ENCODE results near the gene C16orf96.

The C16orf96 gene

DNA sequence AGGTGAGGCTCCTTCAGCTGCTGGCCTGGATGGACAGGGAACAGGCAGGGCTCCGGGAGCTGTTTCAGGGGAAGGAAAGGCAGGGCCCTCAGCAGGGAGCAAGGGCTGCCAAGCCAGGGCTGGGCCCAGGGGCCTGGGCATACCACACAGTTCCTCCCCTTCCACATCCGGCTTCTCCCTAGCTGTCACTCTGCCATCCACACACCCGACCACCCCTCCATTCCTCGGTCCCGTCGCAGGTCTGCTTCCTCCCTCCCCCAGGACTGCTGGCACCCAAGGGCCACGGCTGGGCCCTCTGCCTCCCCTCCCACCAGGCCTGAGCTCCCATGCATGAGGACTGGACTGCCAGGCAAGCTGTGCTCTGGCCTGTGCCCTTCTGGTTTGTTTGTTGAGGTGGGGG, 41.5 kb upstream of the C16orf96 start:
- no peaks in the 10 kb centered on the region for H3K27me3 ChIP-seq (ENCODE audit: control insufficient read depth, insufficient read depth, low read length)
- no peaks in the 10 kb centered on the region for H3K4me1 ChIP-seq (ENCODE audit: control insufficient read depth, low read depth, low read length)
- peaks cover 19% of the 10 kb centered on the region for H3K36me3 ChIP-seq (ENCODE audit: control insufficient read depth, low read depth, low read length)
- no peaks in the 10 kb centered on the region for H3K9me3 ChIP-seq (ENCODE audit: control insufficient read depth, low read depth, low read length)
- no peak overlapping the region for H3K27ac ChIP-seq (ENCODE audit: low read length)
- no peak overlapping the region for H3K9ac ChIP-seq (ENCODE audit: low read length)
- no peak overlapping the region for H3K4me3 ChIP-seq (ENCODE audit: low read length)

DNA sequence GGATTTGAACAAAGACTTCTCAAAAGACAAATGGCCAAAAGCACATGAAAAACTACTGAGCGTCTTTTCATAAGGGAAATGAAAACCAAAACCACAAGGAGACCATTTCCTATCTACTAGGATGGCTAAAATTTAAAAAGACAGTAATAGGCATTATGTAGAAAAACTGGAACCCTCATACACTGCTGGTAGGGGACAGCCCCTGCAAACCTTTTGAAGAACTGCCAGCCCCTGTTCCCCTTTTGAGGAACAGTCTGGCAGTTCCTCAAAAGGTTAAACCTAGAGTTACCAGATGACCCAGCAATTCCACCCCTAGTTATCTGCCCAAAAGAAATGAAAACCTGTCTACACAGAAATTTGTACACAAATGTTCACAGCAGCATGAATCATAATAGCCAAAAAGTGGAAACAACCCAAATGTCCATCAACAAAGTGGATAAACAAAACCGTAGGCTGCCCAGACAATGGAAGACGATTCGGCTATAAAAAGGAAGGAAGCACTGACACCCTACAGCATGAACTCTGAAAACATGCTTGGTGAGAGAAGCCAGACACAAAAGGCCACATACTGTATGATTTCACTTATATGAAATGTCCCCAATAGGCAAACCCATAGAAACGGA, 40.4 kb upstream of the C16orf96 start:
- Histone ChIP-seq H3K4me3 (ENCODE audit: low read length) (no peak overlapping the region), H3K9me3 (ENCODE audit: control insufficient read depth, low read depth, low read length) (no peaks in the 10 kb centered on the region), H3K36me3 (ENCODE audit: control insufficient read depth, low read depth, low read length) (peaks cover 13% of the 10 kb centered on the region), H3K27me3 (ENCODE audit: control insufficient read depth, insufficient read depth, low read length) (no peaks in the 10 kb centered on the region), H3K9ac (ENCODE audit: low read length) (no peak overlapping the region), H3K27ac (ENCODE audit: low read length) (no peak overlapping the region), H3K4me1 (ENCODE audit: control insufficient read depth, low read depth, low read length) (no peaks in the 10 kb centered on the region)

GRCh38 chr16:4517812-4518680, 38.1 kb upstream of the C16orf96 start:
- Histone ChIP-seq H3K4me1 (ENCODE audit: control insufficient read depth, low read depth, low read length) (peaks cover 13% of the 10 kb centered on the region), H3K36me3 (ENCODE audit: control insufficient read depth, low read depth, low read length) (peaks cover 4% of the 10 kb centered on the region), H3K9me3 (ENCODE audit: control insufficient read depth, low read depth, low read length) (no peaks in the 10 kb centered on the region), H3K27me3 (ENCODE audit: control insufficient read depth, insufficient read depth, low read length) (no peaks in the 10 kb centered on the region), H3K4me3 (ENCODE audit: low read length) (no peak overlapping the region), H3K9ac (ENCODE audit: low read length) (no peak overlapping the region), H3K27ac (ENCODE audit: low read length) (no peak overlapping the region)

DNA sequence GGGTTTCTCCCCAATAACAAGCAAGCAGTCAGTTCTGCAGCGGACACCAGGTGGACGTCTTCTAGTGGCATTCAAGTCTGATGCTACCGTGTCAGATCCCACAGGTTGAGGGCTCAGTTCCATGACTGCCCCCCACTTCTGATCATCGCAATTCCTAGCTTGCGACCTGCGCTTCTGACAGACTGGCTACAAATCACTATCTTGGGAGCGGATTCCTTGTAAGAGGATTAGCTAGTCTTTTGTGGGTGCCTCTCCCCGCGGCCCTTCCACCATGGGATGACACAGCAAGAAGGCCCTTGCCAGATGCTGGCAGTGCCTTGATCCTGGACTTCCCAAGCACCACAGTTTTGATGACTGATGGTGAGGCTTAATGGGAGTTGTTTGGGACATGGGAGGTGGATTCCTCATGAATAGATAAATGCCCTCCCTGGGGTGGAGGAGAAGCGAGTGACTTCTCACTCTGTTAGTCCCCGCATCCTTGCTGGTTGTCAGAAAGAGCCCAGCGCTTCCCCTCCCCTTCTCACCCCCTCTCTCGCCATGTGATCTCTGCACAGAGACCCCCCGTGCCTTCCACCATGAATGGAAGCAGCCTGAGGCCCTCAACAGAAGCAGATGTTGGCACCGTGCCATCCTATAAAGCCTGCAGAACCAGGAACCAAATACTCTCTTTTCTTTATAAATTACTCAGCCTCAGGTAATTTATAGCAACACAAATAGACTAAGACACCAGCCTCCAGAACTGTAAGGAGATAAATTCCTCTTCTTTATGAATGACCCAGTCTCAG, 36.7 kb upstream of the C16orf96 start:
- no peak overlapping the region for H3K27ac ChIP-seq (ENCODE audit: low read length)
- H3K9ac ChIP-seq (ENCODE audit: low read length): no peak overlapping the region
- no peaks in the 10 kb centered on the region for H3K27me3 ChIP-seq (ENCODE audit: control insufficient read depth, insufficient read depth, low read length)
- H3K36me3 ChIP-seq (ENCODE audit: control insufficient read depth, low read depth, low read length): no peaks in the 10 kb centered on the region
- no peaks in the 10 kb centered on the region for H3K9me3 ChIP-seq (ENCODE audit: control insufficient read depth, low read depth, low read length)
- no peak overlapping the region for H3K4me3 ChIP-seq (ENCODE audit: low read length)
- peaks cover 18% of the 10 kb centered on the region for H3K4me1 ChIP-seq (ENCODE audit: control insufficient read depth, low read depth, low read length)

DNA sequence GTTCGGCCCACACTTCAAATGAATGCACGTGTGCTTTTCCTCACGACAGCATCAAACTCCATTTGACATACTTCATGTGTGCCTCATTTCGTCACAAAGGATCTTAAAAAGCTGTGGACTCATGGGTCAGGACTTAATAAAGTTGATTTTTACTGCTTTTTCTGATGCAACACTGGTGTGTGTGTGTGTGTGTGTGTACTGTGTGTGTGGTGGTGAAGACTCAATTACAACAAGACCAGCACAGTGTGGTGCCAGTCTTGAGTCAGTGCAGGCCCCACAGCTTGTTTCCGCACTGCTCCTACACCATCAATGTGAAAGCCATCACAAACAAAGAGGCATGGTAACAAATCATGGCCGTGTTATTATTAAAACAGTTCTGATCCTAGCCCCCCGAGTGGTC, 35.2 kb upstream of the C16orf96 start:
- H3K4me3 ChIP-seq (ENCODE audit: low read length): no peak overlapping the region
- H3K9ac ChIP-seq (ENCODE audit: low read length): no peak overlapping the region
- H3K36me3 ChIP-seq (ENCODE audit: control insufficient read depth, low read depth, low read length): no peaks in the 10 kb centered on the region
- H3K27ac ChIP-seq (ENCODE audit: low read length): no peak overlapping the region
- no peaks in the 10 kb centered on the region for H3K9me3 ChIP-seq (ENCODE audit: control insufficient read depth, low read depth, low read length)
- no peaks in the 10 kb centered on the region for H3K27me3 ChIP-seq (ENCODE audit: control insufficient read depth, insufficient read depth, low read length)
- peaks cover 18% of the 10 kb centered on the region for H3K4me1 ChIP-seq (ENCODE audit: control insufficient read depth, low read depth, low read length)

GRCh38 chr16:4522051-4522581, 34.0 kb upstream of the C16orf96 start:
- Histone ChIP-seq H3K36me3 (ENCODE audit: control insufficient read depth, low read depth, low read length) (no peaks in the 10 kb centered on the region), H3K9me3 (ENCODE audit: control insufficient read depth, low read depth, low read length) (no peaks in the 10 kb centered on the region), H3K27ac (ENCODE audit: low read length) (no peak overlapping the region), H3K27me3 (ENCODE audit: control insufficient read depth, insufficient read depth, low read length) (no peaks in the 10 kb centered on the region), H3K4me1 (ENCODE audit: control insufficient read depth, low read depth, low read length) (peaks cover 18% of the 10 kb centered on the region), H3K9ac (ENCODE audit: low read length) (no peak overlapping the region), H3K4me3 (ENCODE audit: low read length) (no peak overlapping the region)

DNA sequence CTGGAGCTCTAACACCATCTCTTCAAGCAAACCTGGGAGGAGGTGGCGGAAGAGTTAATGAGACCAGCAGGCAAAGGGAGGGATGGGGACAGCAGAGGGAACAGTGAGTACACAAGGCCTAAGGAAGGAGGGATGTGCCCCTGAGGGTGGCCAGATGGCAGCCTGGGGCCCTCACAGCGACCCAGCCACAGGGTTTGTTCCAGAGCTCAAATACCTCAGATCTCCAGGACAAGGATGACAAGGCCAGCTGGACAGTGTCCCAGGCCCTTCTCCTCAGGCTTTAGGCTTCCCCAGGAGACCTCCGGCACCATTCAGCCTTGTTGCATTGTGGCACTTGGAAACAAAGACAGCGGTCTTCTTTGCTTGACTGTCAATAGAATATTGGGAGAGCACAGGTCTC, 32.5 kb upstream of the C16orf96 start:
- H3K36me3 ChIP-seq (ENCODE audit: control insufficient read depth, low read depth, low read length): no peaks in the 10 kb centered on the region
- H3K9ac ChIP-seq (ENCODE audit: low read length): no peak overlapping the region
- peaks cover 18% of the 10 kb centered on the region for H3K4me1 ChIP-seq (ENCODE audit: control insufficient read depth, low read depth, low read length)
- H3K27me3 ChIP-seq (ENCODE audit: control insufficient read depth, insufficient read depth, low read length): no peaks in the 10 kb centered on the region
- H3K27ac ChIP-seq (ENCODE audit: low read length): no peak overlapping the region
- H3K4me3 ChIP-seq (ENCODE audit: low read length): no peak overlapping the region
- no peaks in the 10 kb centered on the region for H3K9me3 ChIP-seq (ENCODE audit: control insufficient read depth, low read depth, low read length)

- H3K4me1 ChIP-seq (ENCODE audit: control insufficient read depth, low read depth, low read length): peaks cover 26% of the 10 kb centered on the region
- H3K36me3 ChIP-seq (ENCODE audit: control insufficient read depth, low read depth, low read length): no peaks in the 10 kb centered on the region
- no peak overlapping the region for H3K9ac ChIP-seq (ENCODE audit: low read length)
- H3K27me3 ChIP-seq (ENCODE audit: control insufficient read depth, insufficient read depth, low read length): no peaks in the 10 kb centered on the region
- H3K4me3 ChIP-seq (ENCODE audit: low read length): no peak overlapping the region
- H3K9me3 ChIP-seq (ENCODE audit: control insufficient read depth, low read depth, low read length): no peaks in the 10 kb centered on the region
- H3K27ac ChIP-seq (ENCODE audit: low read length): no peak overlapping the region
Observed at GRCh38 chr16:4524571-4524970, 31.6 kb upstream of the C16orf96 start.

DNA sequence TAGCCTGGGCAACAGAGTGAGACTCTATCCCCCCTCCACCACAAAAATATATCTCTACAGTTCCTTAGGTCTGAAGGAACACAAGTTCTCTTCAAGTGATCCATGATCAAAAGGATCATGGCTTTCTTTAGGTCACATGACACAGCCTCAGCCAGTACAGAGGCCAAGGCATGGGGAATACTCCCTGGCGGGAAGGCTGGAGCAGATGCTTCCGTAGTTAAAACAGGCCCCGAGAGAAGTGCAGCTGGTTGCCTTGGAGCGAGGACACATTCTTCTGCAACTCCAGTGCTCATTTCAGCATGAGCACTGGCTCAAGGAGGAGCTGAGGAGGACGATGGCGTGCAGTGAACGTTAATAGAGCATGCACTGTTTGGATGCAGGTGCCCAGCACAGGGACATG, 31.1 kb upstream of the C16orf96 start:
- H3K27ac ChIP-seq (ENCODE audit: low read length): no peak overlapping the region
- H3K4me3 ChIP-seq (ENCODE audit: low read length): no peak overlapping the region
- peaks cover 31% of the 10 kb centered on the region for H3K4me1 ChIP-seq (ENCODE audit: control insufficient read depth, low read depth, low read length)
- no peak overlapping the region for H3K9ac ChIP-seq (ENCODE audit: low read length)
- H3K9me3 ChIP-seq (ENCODE audit: control insufficient read depth, low read depth, low read length): no peaks in the 10 kb centered on the region
- no peaks in the 10 kb centered on the region for H3K36me3 ChIP-seq (ENCODE audit: control insufficient read depth, low read depth, low read length)
- no peaks in the 10 kb centered on the region for H3K27me3 ChIP-seq (ENCODE audit: control insufficient read depth, insufficient read depth, low read length)

DNA sequence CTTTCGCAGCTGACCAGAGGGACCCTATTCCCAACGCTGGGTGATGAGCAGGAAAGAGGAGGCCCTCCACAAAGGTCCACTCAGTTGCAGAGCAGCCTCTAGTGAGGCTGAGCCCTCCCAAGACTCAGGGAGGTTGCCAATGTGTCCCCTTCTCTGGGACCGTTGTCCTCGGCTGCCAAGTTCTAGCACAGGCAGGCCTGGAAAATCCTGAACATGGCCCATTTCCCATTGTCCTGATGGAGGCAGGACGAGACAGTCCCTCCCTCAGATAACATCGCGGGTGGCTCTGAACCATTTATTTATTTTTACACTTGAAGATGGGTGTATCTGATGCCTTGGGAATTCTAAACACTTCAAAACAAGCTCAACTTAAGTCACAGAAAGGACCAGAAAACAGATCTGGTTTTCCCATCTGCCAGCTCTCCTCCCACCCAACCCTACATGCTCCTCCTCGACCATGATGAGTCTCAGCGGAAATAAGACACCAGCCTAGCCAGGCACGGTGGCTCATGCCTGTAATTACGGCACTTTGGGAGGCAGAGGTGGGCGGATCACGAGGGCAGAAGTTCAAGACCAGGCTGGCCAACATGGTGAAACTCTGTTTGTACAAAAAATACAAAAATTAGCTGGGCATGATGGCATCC, 30.4 kb upstream of the C16orf96 start:
- no peak overlapping the region for H3K9ac ChIP-seq (ENCODE audit: low read length)
- H3K4me1 ChIP-seq (ENCODE audit: control insufficient read depth, low read depth, low read length): peaks cover 33% of the 10 kb centered on the region

More for the DNA sequence above, 30.4 kb upstream of the C16orf96 start:
- no peak overlapping the region for H3K27ac ChIP-seq (ENCODE audit: low read length)
- no peaks in the 10 kb centered on the region for H3K9me3 ChIP-seq (ENCODE audit: control insufficient read depth, low read depth, low read length)
- H3K27me3 ChIP-seq (ENCODE audit: control insufficient read depth, insufficient read depth, low read length): no peaks in the 10 kb centered on the region
- no peaks in the 10 kb centered on the region for H3K36me3 ChIP-seq (ENCODE audit: control insufficient read depth, low read depth, low read length)
- no peak overlapping the region for H3K4me3 ChIP-seq (ENCODE audit: low read length)
